Endothelial cell (in vitro differentiated cells): ENCODE measurements around the gene DYNC2H1. TPM values are rescaled to one million over a fixed set of nuclear protein-coding genes. Genes with fewer than 3 reads are reported as not detected.

Experiments
- DNase-seq: peaks from one replicate; pipeline ENCODE4 v3.0.0; 2021; ENCODE audit warnings: low spot score
- H3K27ac Mint-ChIP-seq: one replicate; pipeline ENCODE4 v1.8.0; 2021; ENCODE audit warnings: mixed read lengths, inconsistent platforms; ENCODE audit not compliant: unreplicated experiment
- H3K27me3 Mint-ChIP-seq: one replicate; pipeline ENCODE4 v1.8.0; 2021; ENCODE audit warnings: mild to moderate bottlenecking, moderate library complexity, mixed read lengths, inconsistent platforms; ENCODE audit not compliant: unreplicated experiment
- H3K36me3 Mint-ChIP-seq: one replicate; pipeline ENCODE4 v1.8.0; 2021; ENCODE audit warnings: mild to moderate bottlenecking, low read depth, mixed read lengths, inconsistent platforms; ENCODE audit not compliant: unreplicated experiment
- H3K4me1 Mint-ChIP-seq: one replicate; pipeline ENCODE4 v1.8.0; 2021; ENCODE audit warnings: mild to moderate bottlenecking, mixed read lengths, inconsistent platforms; ENCODE audit not compliant: unreplicated experiment
- H3K4me3 Mint-ChIP-seq: one replicate; pipeline ENCODE4 v1.8.0; 2021; ENCODE audit warnings: mild to moderate bottlenecking, mixed read lengths, inconsistent platforms; ENCODE audit not compliant: unreplicated experiment
- H3K9me3 Mint-ChIP-seq: one replicate; pipeline ENCODE4 v1.8.0; 2021; ENCODE audit warnings: mixed read lengths, inconsistent platforms; ENCODE audit not compliant: unreplicated experiment
- total RNA-seq: library from RNA; stranded (reverse); fragmentation: NEBNext Ultra II Directional; extraction: Animal tissue kit (Norgen Biotek cat#: 25700); gene quantifications from one replicate; pipeline ENCODE4 v1.2.1, GENCODE V29; 2021; ENCODE audit not compliant: unreplicated experiment
- TF ChIP-seq, protein P1 (sequence below): fragments of 200-600 bp; sonication (generic); IDR thresholded peaks from one replicate; pipeline ENCODE4 v1.5.0; 2021; ENCODE audit warnings: antibody characterized with exemption; ENCODE audit not compliant: unreplicated experiment

DYNC2H1 gene
- total RNA-seq, 1 donor from 2014 or later, result 7.9 TPM

DNA sequence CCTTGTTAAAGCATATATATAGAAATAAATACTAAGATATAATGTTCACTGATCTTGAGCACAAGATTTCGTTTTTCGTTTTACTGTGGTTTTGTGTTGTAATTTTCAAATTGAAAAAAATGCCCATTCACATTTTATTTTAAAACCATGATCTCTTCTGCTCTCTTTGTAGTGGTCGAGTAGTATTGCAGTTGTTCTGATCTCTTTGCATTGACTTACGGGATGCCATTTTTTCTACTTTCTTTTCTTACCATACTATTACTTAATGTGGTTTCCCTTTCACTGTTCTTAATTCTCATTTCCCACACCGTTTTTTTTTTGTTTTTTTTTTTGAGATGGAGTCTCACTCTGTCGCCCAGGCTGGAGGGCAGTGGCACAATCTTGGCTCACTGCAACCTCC is 289.6 kb downstream of the DYNC2H1 start:
- Mint-ChIP-seq H3K27me3 (no peaks in the 10 kb centered on the region), H3K27ac (no peak overlapping the region), H3K4me3 (no peak overlapping the region), H3K36me3 (no peaks in the 10 kb centered on the region), H3K9me3 (no peaks in the 10 kb centered on the region), H3K4me1 (peaks cover 7% of the 10 kb centered on the region)
- TF ChIP-seq, protein P1, sequence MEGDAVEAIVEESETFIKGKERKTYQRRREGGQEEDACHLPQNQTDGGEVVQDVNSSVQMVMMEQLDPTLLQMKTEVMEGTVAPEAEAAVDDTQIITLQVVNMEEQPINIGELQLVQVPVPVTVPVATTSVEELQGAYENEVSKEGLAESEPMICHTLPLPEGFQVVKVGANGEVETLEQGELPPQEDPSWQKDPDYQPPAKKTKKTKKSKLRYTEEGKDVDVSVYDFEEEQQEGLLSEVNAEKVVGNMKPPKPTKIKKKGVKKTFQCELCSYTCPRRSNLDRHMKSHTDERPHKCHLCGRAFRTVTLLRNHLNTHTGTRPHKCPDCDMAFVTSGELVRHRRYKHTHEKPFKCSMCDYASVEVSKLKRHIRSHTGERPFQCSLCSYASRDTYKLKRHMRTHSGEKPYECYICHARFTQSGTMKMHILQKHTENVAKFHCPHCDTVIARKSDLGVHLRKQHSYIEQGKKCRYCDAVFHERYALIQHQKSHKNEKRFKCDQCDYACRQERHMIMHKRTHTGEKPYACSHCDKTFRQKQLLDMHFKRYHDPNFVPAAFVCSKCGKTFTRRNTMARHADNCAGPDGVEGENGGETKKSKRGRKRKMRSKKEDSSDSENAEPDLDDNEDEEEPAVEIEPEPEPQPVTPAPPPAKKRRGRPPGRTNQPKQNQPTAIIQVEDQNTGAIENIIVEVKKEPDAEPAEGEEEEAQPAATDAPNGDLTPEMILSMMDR, result no peak
- DNase-seq, result no peak

DNA sequence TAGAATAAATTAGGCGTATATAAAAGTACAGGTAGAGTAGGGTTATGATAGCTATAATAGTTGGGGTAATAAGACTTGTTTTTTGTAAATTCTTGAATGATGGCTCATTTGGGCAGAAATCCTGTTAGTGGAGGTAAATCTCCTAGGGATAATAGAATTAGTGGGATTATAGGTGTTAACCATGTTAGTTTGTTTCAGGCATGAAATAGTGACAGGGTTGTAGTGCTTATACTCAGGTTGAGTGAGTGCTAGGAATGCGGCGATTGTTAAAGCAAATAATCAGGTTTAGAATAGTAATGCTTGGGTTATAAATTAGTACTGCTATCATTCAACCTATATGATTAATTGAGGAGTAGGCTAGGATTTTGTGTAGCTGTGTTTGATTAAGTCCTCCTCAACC is 297.1 kb downstream of the DYNC2H1 start:
- no peak for DNase-seq
- TF ChIP-seq, protein P1, result no peak
- no peak overlapping the region for H3K4me3 Mint-ChIP-seq
- no peaks in the 10 kb centered on the region for H3K27me3 Mint-ChIP-seq
- H3K27ac Mint-ChIP-seq, result no peak overlapping the region
- no peaks in the 10 kb centered on the region for H3K9me3 Mint-ChIP-seq
- no peaks in the 10 kb centered on the region for H3K36me3 Mint-ChIP-seq
- H3K4me1 Mint-ChIP-seq, result no peaks in the 10 kb centered on the region

DNA sequence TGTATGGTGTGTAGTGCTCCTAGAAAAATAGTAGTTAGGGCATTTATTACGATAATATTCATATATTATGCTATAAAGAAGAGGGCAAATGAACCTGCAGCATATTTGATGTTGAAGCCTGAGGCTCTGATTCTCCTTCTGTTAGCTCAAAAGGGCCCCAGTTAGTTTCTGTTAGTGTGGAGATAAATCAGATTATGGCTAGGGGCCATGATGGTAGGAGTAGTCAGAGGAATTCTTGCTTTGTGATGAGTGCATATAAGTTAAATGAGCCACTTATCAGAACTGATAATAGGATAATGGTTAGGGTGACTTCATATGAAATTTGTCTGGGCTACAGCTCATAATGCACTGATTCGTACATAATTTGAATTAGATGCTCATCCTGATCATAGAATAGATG is 298.4 kb downstream of the DYNC2H1 start:
- H3K4me1 Mint-ChIP-seq, result no peaks in the 10 kb centered on the region
- no peak overlapping the region for H3K4me3 Mint-ChIP-seq
- H3K27me3 Mint-ChIP-seq, result no peaks in the 10 kb centered on the region
- DNase-seq, result no peak
- no peaks in the 10 kb centered on the region for H3K9me3 Mint-ChIP-seq
- TF ChIP-seq, protein P1, result no peak
- H3K27ac Mint-ChIP-seq, result no peak overlapping the region
- no peaks in the 10 kb centered on the region for H3K36me3 Mint-ChIP-seq

DNA sequence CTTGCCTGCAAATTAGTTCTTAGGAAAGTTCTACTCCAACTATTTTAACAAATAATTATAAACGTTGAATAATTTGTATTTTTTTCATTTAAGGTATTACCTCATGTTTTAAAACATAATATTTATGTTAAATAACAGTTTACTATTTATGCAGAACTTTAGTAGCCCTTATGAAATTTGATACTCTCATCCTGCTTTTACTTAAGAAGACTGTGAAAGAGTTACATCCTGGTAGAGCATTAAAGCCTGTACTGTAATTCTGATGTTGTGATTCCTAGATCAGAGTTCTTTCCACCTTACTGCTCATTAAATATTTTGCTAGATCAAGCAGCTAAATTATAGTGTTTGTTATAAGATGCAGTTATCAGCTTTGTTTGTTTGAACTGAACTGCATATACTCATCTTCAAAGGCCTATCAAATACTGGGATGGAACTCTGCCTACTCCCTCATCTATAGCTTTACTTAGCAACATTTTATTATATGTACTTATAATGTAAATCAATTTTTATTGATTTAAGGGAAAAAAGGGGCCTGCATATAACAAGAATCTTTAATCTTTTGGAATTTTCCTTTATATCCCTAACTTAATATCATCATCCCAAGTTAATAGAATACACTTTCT is 304.2 kb downstream of the DYNC2H1 start:
- no peak for DNase-seq
- TF ChIP-seq, protein P1, result no peak
- H3K27ac Mint-ChIP-seq, result no peak overlapping the region
- no peaks in the 10 kb centered on the region for H3K36me3 Mint-ChIP-seq
- peaks cover 1% of the 10 kb centered on the region for H3K27me3 Mint-ChIP-seq
- H3K4me3 Mint-ChIP-seq, result no peak overlapping the region
- no peaks in the 10 kb centered on the region for H3K9me3 Mint-ChIP-seq
- no peaks in the 10 kb centered on the region for H3K4me1 Mint-ChIP-seq

DNA sequence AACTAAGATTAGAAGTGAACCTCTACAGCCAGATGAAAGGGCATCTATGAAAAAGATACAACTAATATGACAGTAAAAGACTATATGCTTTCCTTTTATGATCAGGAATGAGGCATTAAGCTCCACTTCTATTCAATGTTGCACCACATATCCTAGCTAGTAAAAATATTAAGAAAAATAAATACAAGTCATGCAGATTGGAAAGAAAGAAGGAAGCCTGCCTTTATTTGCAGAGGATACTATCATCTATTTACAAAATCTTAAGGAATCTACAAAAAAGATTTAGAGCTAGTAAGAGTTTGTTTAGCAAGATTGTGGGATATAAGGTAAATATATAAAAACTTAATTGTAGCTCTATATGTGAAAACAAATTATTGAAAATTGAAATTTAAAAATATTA is 308.8 kb downstream of the DYNC2H1 start:
- TF ChIP-seq, protein P1, result no peak
- Mint-ChIP-seq H3K4me3 (no peak overlapping the region), H3K27ac (no peak overlapping the region), H3K4me1 (no peaks in the 10 kb centered on the region), H3K36me3 (no peaks in the 10 kb centered on the region), H3K27me3 (peaks cover 1% of the 10 kb centered on the region), H3K9me3 (no peaks in the 10 kb centered on the region)
- DNase-seq, result no peak
